Epidermal melanocyte (primary cell): ENCODE results near the gene ANO7.

ENCODE experiments used
- DNase-seq: peaks from one replicate; pipeline ENCODE4 v3.0.0; 2011; ENCODE audit warnings: low spot score; ENCODE audit not compliant: insufficient read length

The ANO7 gene

DNA sequence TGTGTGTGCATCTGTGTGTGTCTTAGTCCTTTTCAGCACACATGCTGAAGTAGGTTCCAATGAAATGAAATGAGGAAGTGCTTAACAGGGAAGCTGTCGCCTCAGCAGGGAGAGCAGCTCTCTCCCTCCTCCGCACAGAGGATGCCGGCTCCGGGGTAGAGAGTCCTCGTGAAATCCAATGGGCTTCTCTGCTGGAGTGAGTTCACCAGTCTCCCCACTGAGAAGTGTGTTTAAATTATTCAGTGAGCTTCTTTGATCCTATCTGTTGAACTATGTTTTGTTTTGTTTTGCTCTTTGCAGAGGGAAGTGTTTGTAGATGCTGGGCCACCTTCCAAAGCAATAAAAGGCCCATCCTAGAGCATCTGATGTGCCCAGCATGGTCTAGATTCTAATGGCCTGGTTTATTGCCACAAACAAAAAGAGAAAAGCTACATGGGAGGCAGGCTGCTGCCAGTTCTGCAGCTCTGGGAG lies 31.5 kb upstream of the ANO7 start:
- DNase-seq: no peak

DNA sequence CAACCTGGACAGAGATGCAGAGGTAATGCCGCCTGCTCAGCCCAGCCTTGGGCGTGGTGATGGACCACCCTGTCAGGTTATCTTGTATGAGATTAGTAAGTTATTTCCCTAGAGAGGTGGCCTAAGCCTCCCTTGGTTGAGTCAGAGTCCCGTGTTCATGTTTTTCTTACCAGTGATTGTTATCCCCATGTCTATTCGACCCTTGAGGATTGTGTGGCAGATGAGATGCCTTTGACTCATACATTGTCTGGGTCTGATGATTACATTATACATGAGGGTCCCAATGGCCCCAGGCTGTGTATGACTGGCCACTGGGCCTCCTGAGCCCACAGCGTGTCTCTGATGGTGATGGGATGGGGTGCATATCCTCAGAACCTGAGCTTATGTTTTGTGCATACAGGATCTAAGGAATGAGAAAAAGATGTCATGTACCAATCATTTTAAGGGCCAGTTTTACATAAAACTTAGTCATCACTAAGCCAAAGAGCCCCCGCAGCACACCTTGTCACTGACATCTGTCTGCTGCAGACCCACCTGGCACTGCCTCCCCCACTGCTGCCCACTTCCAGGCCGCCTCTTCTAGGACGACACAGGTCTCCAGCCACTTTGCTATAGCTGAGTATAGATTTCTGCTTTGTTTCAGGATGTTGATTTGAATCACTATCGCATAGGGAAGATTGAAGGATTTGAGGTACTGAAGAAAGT lies 30.5 kb upstream of the ANO7 start:
- no peak for DNase-seq

DNA sequence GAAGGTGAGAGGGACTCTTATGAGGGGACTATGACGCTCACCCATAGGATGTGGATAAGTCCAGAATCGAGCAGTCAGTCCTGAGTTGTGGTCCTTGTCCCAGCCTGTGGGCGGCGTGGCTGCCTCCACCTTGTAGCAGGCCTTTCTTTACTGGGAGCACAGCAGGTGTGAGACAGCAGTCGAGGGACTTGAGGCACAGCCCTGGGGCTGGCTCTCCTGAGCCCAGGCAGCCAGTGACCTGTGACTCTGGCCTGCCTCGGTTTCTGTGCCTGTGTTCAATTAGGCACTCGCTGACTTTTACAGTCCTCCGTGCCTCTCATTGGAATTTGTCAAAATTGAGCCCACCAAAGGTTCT lies 30.0 kb upstream of the ANO7 start:
- DNase-seq: no peak

DNA sequence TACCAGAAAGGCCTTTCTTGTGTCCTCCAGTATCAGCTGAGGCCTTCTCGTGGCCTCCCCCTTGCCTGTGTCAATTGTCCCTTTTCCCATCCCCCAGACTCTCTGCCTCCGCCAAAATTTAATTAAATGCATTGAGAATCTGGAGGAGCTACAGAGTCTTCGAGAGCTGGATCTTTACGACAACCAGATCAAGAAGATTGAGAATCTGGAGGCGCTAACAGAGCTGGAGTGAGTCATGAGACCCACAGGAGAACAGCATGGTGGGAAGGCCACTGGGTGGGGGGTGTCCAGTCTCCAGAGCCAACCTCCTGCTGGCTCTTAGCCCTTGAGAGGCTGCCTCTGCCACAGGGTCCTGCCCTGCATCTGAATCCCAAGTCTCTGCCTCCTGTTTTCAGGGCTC lies 29.4 kb upstream of the ANO7 start:
- no peak for DNase-seq

DNA sequence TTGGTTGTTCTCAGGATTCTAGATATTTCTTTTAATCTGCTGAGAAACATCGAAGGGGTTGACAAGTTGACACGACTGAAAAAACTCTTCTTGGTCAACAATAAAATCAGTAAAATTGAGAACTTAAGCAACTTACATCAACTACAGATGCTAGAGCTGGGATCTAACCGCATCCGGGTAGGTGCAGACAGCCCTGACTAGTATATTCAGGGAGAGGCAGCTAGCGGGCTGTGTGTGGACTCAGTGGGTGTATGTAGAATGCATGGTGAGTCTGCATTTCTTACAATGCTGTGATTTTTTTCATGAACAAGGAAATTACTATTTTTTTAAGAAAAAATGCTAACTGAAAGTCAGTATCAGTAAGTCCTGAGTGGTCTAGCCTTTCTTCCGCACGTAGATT lies 28.2 kb upstream of the ANO7 start:
- no peak for DNase-seq

DNA sequence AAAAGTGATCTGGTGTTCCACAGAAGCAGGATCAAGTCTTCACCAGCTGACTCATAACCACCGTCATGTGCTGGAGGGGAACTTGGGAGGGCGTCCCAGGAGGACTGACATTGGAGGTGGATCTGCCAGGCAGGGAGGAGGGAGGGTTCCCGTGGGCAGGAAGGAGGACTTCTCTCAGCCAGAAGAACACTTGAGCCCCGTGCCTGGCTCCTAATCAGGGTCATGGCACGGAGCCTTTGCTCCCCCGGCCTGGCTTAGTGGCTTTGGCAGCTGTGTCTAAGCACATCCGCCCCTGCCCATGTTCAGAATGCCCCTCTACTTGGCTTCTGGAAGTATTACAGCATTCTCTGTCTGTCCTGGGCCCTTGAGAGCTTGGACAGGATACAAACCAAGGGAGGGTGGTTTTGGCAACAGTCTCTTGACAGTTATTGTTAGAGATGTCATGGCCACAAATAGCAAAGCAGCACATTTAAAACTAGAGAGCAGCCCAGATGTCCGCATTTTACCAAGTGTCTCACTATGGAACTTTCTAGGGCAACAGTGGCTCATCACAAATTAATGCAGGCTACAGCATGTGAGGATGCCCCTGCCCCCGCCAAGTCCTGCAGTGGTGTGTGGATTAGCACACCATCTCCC lies 26.7 kb upstream of the ANO7 start:
- no peak for DNase-seq

DNA sequence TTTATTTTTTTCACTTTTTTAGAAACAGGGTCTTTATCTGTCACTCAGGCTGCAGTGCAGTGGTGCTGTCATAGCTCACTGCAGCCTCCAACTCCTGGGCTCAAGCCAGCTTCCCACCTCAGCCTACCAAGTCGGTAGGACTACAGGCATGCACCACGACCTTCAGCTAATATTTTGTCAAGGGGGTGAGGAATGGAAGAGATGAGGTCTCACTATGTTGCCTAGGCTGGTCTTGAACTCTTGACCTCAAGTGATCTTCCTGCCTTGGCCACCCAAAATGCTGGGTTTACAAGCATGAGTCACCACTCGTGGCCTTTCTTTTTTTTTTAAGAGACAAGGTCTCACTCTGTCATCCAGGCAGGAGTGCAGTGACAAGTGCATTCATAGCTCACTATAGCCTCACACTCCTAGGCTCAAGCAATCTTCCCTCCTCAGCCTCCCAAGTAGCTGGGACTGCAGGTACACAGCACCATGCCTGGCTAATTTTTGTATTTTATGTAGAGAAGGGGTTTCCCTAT lies 24.8 kb upstream of the ANO7 start:
- no peak for DNase-seq

DNA sequence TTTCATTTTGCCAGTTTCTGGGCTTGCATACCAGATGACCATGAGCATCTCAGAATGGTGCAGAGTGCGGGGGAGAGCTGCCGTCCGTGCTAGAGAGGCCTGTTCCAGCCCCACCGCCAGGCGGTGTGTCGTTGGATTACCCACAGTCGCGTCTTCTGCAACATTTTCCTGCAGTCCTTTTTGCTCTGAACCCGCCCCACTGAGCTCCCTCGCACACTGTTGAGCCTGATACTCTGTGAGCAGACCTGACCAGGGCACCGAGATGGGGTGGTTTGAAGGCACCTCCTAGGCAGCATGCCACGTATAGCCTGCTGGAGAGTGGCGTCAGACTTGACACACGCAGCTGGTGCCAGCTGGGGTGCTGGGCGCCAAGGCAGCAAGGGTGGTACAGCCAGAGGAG lies 20.1 kb upstream of the ANO7 start:
- no peak for DNase-seq

DNA sequence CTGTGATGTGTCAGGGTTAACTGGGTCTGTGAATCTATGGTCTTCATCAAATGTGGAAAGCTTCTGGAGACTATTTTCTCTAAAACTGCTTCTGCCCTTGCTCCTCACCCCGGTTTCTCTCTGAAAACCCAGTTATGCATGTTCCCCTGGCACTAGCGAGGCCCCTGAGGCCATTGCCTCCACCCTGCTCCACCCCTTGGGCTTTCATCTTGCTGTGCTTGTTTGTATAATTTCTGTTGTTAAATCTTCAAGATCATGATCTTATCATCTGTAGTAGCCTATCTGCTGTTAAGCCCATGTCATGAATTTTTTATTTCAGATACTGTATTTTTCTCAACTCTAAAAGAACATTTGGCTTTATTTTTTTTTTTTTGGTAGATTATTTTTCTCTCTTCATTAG lies 14.9 kb upstream of the ANO7 start:
- no peak for DNase-seq

DNA sequence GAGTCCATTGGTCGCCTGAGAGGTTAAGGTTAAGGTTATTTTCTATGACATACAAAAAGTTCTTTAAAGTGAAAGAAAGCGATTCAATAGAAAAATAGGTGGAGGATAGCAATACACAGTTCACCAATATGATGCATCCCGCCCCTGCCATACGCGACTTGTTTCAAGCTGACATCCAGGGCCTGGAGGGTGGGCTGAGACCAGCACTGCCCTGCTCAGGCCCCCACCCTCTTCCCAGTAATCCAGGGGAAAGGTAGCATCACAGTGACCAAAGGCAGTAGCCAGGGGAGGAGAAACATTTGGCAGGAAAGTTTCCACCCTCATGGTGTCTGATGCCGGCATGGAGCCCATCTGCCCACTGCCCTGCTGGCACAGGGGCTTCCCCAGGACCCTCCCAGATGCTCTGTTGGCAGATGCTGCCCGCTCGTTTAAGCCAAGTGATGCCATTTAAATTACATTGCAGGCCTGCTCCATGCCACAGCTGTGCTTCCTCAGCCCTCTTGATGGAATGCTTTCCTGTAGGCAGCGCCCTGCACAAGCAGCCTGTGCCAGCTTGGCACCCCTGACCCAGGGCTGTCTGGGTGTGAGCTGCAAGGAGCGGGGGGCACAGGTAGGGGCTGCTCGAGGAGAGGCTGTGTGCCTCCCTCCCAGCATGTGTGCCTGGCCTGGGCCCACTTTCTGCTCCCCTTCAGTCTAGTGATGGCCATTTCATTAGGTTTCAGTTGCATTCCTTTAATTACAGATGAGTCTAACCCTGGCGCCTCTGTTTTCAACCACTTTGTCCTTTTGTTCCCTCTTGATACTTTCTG lies 10.7 kb upstream of the ANO7 start:
- DNase-seq: no peak

DNA sequence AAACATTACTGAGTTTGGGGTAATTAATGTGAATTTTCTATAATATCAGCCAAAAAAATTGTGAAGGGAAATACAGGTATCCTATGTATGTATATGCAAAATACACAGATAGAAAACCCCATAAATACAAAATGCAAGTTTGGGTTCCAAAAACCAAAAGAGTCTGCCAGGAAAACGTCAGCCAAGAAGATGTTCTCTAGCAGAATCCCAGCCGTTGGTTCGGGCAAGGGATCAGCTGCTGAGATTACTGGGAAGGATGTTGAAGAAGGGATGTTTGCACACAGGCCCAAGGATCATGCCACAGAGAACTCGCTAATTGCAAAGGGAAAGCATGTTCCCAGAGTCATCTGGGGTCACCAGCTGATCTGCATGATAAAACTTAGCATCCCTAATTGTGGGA lies 9.5 kb upstream of the ANO7 start:
- DNase-seq: no peak

DNA sequence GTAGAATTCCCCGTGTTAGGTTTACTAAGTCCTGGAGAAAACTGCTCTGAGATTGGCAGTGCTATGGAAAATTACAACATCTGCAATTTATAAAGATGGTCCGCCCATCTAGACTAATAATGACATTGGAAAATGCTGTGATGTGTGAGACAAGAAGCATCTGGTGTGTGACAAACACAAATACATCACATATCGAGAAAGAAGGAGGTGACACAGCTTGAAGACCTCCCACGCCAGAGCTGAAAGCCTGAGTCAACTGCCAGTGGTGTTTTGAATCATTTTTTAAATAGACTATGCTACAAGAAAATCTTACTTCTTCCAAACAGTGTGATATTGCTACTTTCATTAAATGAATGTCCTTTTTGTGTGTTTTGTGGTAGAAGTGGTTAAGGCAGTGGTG lies 8.6 kb upstream of the ANO7 start:
- no peak for DNase-seq

DNA sequence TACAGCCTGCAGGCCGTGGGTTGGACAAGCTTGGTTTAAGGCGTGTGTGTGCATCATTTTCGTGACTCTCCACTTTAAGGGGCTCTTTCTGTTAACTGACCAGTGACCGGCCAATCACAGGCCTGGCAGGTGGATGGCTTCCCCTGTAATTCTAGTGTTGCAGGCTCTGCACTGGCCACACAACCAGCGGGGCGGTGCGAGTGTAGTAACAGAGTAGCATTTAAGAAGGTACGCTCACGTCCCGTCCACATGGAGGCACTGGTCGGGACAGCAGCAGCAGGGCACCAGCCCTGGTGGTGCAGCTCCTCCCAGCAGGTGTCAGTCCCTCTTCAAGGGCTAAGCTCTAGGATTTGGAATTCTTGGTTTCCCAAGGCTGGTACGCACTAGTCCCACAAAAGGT lies 8.0 kb upstream of the ANO7 start:
- DNase-seq: no peak

DNA sequence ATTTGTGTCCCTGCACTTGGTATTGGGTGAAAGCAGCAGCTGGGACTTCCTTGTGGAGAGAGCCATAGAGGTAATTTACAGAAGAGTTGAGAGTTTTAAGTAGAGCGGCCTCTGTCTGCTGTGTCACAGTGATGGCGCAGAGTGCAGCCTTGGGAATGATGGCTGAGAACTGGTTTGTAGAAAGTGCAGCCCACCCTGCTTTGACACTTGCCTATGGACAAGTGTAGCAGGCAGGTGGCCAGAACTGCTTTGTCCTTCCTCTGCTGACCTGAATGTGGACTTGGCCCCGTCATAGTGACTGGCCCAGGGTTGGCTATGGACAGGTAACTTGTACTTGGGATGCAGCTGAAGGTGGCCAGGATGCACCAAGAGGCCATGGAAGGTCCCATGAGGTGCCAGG lies 6.4 kb upstream of the ANO7 start:
- DNase-seq: no peak

DNA sequence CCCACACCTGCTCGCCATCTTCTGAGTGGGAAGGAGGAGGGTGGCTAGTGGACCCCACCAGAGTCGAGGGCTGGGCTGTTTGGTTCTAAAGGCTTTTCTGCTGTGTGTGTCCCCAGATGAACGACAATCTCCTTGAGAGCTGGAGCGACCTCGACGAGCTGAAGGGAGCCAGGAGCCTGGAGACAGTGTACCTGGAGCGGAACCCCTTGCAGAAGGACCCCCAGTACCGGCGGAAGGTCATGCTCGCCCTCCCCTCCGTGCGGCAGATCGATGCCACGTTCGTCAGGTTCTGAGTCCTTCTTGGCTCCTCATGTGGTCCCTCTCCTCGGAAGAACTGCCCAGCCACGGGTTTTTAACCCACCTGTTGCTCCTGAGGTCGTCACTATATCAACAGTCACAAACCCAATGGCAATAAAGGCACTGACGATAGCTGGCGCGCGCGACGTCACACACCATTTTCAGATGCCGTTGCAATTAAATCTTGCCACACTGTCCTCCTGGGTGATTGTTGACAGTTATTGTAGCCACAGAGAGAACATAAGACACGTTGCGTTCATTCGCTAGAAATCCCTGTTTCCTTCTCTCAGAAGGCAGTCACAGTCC lies 5.8 kb upstream of the ANO7 start:
- DNase-seq: no peak

DNA sequence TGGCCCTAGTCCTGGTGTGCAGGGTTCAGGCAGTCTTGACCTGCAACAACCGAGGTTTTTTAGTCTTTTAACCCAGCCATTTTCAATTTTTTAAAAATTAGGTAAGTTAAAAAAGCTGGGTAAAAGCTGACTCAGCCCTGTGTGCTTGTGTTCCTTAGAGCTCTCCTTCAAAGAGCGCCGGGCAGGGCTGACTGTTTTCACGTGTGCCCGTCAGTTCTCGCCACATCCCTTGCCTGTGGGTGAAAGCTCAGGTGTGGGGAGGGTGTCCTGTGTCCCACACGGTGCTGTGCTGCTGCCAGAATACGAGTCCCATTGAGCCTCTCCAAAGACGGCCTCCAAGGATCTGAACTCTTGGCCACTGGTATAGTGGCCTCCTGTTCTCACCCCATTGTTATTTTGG lies 5.3 kb upstream of the ANO7 start:
- no peak for DNase-seq

DNA sequence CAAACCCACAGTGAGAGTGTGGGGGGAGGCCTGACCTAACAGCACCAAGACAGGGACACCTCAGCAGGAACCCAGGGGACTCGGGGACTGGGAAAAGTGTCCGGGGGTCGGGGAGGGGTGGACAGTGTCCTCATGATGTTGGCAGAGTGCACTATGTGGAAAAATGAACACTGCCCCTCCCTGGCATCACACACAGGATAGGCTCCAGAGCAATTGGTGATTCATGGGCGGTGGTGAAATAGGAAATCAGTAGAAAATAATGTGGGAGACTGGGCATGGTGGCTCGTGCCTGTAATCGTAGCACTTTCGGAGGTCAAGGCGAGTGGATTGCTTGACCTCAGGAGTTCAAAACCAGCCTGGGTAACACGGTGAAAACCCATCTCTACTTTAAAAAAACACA lies 3.6 kb upstream of the ANO7 start:
- no peak for DNase-seq

DNA sequence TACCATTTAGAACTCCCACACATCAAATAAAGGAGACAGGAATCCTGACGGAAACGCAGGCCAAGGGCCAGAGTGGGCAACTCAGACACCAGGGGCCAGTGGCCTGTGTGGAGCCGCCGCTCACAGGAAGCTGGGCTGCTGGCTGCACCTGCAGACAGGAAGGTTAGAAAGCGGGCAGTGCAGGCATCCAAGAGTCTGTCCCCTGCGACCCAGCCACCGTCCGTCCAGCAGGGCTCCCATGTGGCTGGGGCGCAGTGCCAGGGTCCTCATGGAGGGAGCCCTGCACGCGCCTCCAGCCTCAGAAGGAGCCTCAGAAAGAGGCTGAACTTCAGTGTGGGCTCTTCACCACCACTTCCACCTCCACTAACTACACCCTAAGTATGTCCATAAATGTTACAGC lies 2.5 kb upstream of the ANO7 start:
- no peak for DNase-seq

DNA sequence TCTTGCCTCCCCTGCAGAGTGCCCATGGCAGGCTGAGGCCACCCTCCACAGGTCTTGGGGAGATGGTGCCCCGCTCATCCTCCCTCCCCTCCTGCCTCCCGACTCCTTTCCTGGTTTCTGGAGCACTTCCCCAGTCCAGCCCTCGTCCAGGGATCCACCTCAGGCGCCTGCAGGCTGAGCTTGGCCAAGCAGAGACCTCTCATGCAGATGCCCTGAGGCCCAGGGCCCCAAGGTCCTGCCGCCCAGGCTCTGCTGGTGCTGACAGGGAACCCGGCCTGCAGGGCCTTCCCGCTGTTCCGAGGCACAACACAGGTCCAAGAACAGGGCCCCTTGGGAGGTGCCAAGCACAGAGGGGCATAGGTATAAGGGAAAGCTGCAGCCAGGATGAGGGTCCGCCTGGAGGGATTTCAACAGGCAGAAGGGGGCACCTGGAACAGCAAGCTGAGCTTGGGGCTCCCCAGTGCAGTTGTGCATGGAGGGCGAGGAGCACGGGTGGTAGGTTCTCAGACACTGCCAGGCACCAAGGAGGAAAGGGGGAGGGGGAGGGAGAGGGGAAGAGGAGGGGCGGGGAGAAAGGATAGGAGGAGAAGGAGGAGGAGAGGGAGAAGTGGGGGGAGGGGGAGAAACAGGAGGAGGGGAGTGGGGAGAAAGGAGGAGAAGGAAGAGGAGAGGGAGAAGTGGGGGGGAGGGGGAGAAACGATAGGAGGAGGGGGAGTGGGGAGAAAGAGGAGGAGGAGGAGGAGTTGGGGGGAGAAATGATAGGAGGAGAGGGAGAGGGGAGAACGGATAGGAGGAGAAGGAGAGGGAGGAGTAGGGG lies 1.2 kb upstream of the ANO7 start:
- no peak for DNase-seq

DNA sequence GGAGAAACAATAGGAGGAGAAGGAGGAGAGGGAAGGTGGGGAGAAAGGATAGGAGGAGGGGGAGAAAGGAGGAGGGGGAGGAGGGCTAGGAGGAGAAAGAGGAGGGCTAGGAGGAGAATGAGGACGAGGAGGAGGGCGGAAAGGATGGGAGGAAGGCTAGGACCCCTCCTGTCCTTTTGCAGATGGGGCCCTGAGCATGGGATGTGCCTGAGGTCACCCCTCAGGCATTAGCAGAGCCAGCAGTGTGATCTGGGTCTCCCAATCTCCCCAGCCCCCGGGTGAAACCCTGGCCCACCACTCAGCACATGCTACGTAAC lies 601 bp upstream of the ANO7 start:
- no peak for DNase-seq

DNA sequence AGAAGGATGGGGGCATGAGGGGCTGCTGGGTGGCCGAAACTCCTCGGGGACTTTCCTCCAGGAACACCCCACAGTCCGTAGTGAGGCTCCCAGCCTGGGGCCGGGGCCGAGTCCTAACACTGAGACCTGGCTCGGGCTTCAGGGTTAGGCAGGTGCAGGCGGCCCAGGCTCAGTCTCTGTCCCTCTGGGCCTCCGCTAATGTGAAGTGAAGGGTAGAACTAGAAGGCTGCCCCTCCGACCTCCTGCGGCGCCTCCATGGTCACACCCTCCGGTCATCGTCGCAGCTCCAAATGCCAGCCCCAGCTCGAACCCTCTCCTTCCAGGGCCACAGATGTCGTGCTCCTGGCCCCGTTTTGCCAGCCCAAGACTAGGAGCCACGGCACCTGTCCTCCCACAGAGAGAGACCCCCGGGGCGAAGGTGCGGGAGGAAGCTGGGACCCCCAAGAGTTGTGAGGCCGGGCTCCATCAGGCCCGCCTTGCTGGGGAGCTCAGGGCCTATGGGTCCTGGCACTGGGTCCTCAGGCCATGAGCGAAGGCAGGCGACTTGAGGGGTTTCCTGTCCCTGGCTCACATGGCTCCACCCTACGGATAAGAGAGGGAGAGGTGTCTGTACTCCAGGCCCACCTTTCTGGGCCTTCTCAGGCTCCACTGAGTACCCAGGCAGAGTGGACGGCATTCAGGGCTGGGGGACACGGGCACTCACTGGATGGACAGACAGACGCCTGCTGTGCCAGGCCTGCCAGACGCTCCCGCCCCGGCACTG lies 797 bp downstream of the ANO7 start:
- DNase-seq: peak; percentile 3
